ENCODE data around the gene CATSPERE. TPM values are rescaled to one million over a fixed set of nuclear protein-coding genes. Genes with fewer than 3 reads are reported as not detected.

The CATSPERE gene
- total and polyA plus RNA-seq, 9 of the 15 experiments (the other 6 are each of a cell fraction or from before 2014, with no cell fraction given) = 0.06 to 0.16 (median 0.09) TPM; not detected in 3

DNA sequence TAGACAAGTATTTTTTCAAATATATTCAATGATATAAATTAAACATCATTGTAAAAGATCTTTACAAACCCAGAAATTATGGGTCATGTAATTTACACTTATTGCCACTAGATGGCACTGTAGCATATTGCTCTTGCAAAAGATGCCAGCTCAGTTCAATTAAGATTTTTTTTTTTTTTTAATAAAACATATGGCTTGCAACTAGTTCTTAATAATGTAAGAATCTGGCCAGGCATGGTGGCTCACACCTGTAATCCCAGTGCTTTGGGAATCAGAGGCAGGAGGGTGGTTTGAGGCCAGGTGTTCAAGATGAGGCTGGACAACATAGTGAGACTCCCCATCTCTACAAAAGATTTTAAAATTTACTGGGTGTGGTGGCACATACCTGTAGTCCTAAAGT, 142.4 kb downstream of the CATSPERE start (continued):
- no peak for TF ChIP-seq ZNF197 (CRISPR knock-in tag; IDR thresholded peaks at IDR 0.05; ENCODE audit: low read depth)
- no peak for TF ChIP-seq HMG20A (CRISPR knock-in tag; conservative IDR thresholded peaks at IDR 0.05)
- TF ChIP-seq ZNF253 (CRISPR knock-in tag; conservative IDR thresholded peaks at IDR 0.05) = no peak
- peak; percentile 92 to 93 for TF ChIP-seq RAD21 (CRISPR knock-in tag; conservative IDR thresholded peaks at IDR 0.05 in 1 of 2, IDR thresholded peaks at IDR 0.05 in 1 of 2)

DNA sequence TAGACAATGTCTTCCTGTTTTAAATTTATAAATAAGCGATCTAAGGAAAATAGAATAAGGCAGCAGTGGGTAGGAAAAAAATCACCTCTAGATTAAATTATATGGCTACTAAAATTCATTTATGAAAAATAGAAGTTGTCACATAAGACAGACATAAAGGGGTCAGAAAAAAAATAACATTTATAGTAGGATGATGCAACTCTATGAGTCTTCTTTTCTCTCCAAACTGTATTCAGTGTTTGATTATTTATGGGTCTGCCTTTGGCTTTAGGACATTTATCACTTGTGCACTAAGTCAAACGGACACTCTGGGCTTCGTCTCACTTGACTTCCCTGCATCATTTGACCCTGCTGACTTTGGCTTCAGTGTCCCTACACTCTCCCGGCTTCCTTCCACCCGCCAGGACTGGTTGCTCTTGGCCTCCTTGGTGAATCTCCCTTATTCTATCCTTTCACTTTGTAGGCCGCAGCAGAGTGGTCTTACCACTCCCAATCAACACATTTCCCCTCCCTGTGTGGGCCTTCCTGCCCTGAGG, 144.8 kb downstream of the CATSPERE start:
- no peak for ATAC-seq
- FAIRE-seq = no peak
- Histone ChIP-seq H3K27ac (ENCODE audit: extremely low read depth, low read depth, low read length) (no peak overlapping the region), H3K36me3 (ENCODE audit: control insufficient read depth, insufficient read depth, low read length) (no peaks in the 10 kb centered on the region), H2AFZ (ENCODE audit: low read depth, low read length) (no peak overlapping the region), H3K79me2 (ENCODE audit: control insufficient read depth, insufficient read depth, low read length) (no peaks in the 10 kb centered on the region), H3K4me2 (ENCODE audit: insufficient read depth, low read length) (no peak overlapping the region), H3K9ac (ENCODE audit: insufficient read depth in 1 of 2, low read depth in 2 of 2, low read length in 2 of 2) (no peak overlapping the region), H4K20me1 (replicated peaks; ENCODE audit: control insufficient read depth, insufficient read depth, low read length) (no peaks in the 10 kb centered on the region), H3K4me3 (no peak overlapping the region), H3K4me1 (replicated peaks in 1 of 2; ENCODE audit: control insufficient read depth in 2 of 2, insufficient read depth in 2 of 2, low read length in 2 of 2) (no peaks in the 10 kb centered on the region), H3K27me3 (ENCODE audit: control insufficient read depth in 2 of 2, insufficient read depth in 2 of 2, low read length in 2 of 2) (peaks cover 27 to 54% of the 10 kb centered on the region in 2 experiments), H3K9me3 (replicated peaks; ENCODE audit: control insufficient read depth, insufficient read depth, low read depth, low read length) (no peaks in the 10 kb centered on the region), H3K9me1 (ENCODE audit: control insufficient read depth, insufficient read depth, low read length) (no peaks in the 10 kb centered on the region)
- WGBS (ENCODE audit: insufficient coverage, low coverage, missing lambda C conversion rate) = 2% methylated on average over 6 of the region's 6 CpGs
- in situ Hi-C loops (cut with MboI) = loop anchor here (5.0 to 25.0 kb wide), 2 partner anchors 191 to 431 kb away; no protein-coding TSS in a partner anchor
- DNase-seq (ENCODE audit: extremely low read depth in 1 of 4, low spot score in 3 of 4) = no peak
- POLR2A ChIA-PET = no interaction called here
- no TSS peak for BruUV-seq (replicated peaks)
- CTCF ChIA-PET (ENCODE audit: low intra/inter-chr PET ratio) = interaction anchor here (0.6 to 0.7 kb wide), 2 partner anchors 148 to 407 kb away, joined by 3 read pairs; no protein-coding TSS in a partner anchor
- intact Hi-C loops (cut with micrococcal nuclease) = no loop called here
- TF ChIP-seq MYC (IDR thresholded peaks at IDR 0.05; ENCODE audit: low read depth, low read length) (no peak), MYC (CRISPR knock-in tag; IDR thresholded peaks at IDR 0.05; ENCODE audit: borderline replicate concordance, low read depth) (no peak), PHTF2 (CRISPR knock-in tag; IDR thresholded peaks at IDR 0.05) (no peak), ZNF445 (CRISPR knock-in tag; IDR thresholded peaks at IDR 0.05; ENCODE audit: low read depth) (no peak), ZNF121 (CRISPR knock-in tag; conservative IDR thresholded peaks at IDR 0.05) (no peak), RBFOX2 (IDR thresholded peaks at IDR 0.05; ENCODE audit: low read depth, low read length) (no peak), ZNF444 (CRISPR knock-in tag; IDR thresholded peaks at IDR 0.05) (no peak), TFAM (CRISPR knock-in tag; conservative IDR thresholded peaks at IDR 0.05) (no peak), FOXJ2 (tag; IDR thresholded peaks at IDR 0.05) (no peak), TBP (optimal IDR thresholded peaks at IDR 0.05; ENCODE audit: low read depth, low read length) (no peak), CEBPG (CRISPR knock-in tag; IDR thresholded peaks at IDR 0.05) (no peak), CEBPG (tag; conservative IDR thresholded peaks at IDR 0.05 in 1 of 2, IDR thresholded peaks at IDR 0.05 in 1 of 2) (peak in 1 of 2 experiments; percentile 72; a peak in 3 of 4 replicates), EP400 (IDR thresholded peaks at IDR 0.05) (no peak)
- TF ChIP-seq, protein P1, sequence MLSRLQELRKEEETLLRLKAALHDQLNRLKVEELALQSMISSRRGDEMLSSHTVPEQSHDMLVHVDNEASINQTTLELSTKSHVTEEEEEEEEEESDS (CRISPR knock-in tag; IDR thresholded peaks at IDR 0.05) = no peak
- TF ChIP-seq, protein P2, sequence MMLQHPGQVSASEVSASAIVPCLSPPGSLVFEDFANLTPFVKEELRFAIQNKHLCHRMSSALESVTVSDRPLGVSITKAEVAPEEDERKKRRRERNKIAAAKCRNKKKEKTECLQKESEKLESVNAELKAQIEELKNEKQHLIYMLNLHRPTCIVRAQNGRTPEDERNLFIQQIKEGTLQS (IDR thresholded peaks at IDR 0.05) = peak; percentile 55
- TF ChIP-seq, protein P2 (CRISPR knock-in tag; conservative IDR thresholded peaks at IDR 0.05) = no peak
- TF ChIP-seq, protein P3, sequence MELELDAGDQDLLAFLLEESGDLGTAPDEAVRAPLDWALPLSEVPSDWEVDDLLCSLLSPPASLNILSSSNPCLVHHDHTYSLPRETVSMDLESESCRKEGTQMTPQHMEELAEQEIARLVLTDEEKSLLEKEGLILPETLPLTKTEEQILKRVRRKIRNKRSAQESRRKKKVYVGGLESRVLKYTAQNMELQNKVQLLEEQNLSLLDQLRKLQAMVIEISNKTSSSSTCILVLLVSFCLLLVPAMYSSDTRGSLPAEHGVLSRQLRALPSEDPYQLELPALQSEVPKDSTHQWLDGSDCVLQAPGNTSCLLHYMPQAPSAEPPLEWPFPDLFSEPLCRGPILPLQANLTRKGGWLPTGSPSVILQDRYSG (tag; conservative IDR thresholded peaks at IDR 0.05; ENCODE audit: low read depth) = no peak
